Thyroid gland (tissue), 4 donors: ENCODE measurements around the gene NCBP2.

Experiments used
- POLR2A ChIP-seq, 2 donors: fragments of 450-650 bp; IDR thresholded peaks; one replicate each; pipeline ENCODE4 v1.6.1; 2017; ENCODE audit warnings: antibody characterized with exemption in 2 of 2, mild to moderate bottlenecking in 2 of 2, moderate library complexity in 1 of 2
- TF ChIP-seq, protein P1 (sequence below), 6 experiments: fragments of 200-600 bp in 3 of 6; fragments of 450-650 bp in 3 of 6; sonication (generic) in 3 of 6; IDR thresholded peaks; one replicate each; pipeline ENCODE4 v1.5.1; 2016 to 2019; ENCODE audit warnings: antibody characterized with exemption in 6 of 6, mild to moderate bottlenecking in 2 of 6, inconsistent platforms in 1 of 6, moderate library complexity in 1 of 6

DNA sequence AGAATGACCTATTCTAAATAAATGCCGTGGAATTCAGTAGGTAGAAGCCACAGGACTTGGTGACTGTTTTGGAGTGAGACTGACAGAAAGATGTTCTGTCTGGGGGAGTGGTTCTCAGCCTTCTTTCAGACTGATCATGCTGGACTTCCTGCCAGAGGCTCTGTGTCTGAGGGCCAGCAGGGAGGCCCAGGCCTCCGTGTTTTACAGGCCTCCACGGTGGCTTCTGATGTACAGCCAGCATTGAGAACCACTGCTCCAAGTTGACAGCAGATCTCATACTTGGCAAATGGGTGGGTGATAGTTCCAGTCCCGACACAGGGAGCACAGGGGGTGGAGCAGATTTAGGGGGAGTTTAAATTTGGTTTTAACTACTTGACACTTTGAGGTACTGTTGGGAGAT is 33.0 kb upstream of the NCBP2 start:
- TF ChIP-seq, protein P1, sequence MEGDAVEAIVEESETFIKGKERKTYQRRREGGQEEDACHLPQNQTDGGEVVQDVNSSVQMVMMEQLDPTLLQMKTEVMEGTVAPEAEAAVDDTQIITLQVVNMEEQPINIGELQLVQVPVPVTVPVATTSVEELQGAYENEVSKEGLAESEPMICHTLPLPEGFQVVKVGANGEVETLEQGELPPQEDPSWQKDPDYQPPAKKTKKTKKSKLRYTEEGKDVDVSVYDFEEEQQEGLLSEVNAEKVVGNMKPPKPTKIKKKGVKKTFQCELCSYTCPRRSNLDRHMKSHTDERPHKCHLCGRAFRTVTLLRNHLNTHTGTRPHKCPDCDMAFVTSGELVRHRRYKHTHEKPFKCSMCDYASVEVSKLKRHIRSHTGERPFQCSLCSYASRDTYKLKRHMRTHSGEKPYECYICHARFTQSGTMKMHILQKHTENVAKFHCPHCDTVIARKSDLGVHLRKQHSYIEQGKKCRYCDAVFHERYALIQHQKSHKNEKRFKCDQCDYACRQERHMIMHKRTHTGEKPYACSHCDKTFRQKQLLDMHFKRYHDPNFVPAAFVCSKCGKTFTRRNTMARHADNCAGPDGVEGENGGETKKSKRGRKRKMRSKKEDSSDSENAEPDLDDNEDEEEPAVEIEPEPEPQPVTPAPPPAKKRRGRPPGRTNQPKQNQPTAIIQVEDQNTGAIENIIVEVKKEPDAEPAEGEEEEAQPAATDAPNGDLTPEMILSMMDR (IDR thresholded peaks at IDR 0.05), result no peak
- TF ChIP-seq POLR2A (IDR thresholded peaks at IDR 0.05), result no peak
